GM23338 (cell line): Measurements from ENCODE around the gene HSDL2. TPM values are rescaled to one million over a fixed set of nuclear protein-coding genes. Genes with fewer than 3 reads are reported as not detected.

Source experiments
- ATAC-seq: fragments of 200-7000 bp; cut with Tn5 transposase; 3 replicates; pipeline ENCODE4 v1.9.1; 2020
- DNase-seq: peaks from one replicate; pipeline ENCODE4 v3.0.0-alpha.2; 2015; ENCODE audit warnings: low spot score
- H2AFZ ChIP-seq: fragments of 200-600 bp; sonication (generic); 2 replicates; pipeline ENCODE4 v1.8.0; 2016; ENCODE audit warnings: antibody characterized with exemption, mild to moderate bottlenecking, moderate library complexity
- H3F3A ChIP-seq: fragments of 200-600 bp; sonication (generic); replicated peaks from 2 replicates; pipeline ENCODE4 v1.8.0; 2017; ENCODE audit warnings: antibody characterized with exemption, mixed run types, low read depth
- H3K27ac ChIP-seq: fragments of 200-600 bp; sonication (generic); 2 replicates; pipeline ENCODE4 v1.6.1; 2016; ENCODE audit warnings: low read depth
- H3K27me3 ChIP-seq: fragments of 200-600 bp; sonication (generic); 2 replicates; pipeline ENCODE4 v1.8.0; 2016; ENCODE audit warnings: mild to moderate bottlenecking, mixed run types, moderate library complexity; ENCODE audit not compliant: insufficient read depth
- H3K36me3 ChIP-seq: fragments of 200-600 bp; sonication (generic); 2 replicates; pipeline ENCODE4 v1.8.0; 2016; ENCODE audit warnings: mild to moderate bottlenecking; ENCODE audit not compliant: insufficient read depth
- H3K4me1 ChIP-seq: fragments of 200-600 bp; sonication (generic); 2 replicates; pipeline ENCODE4 v1.8.0; 2016; ENCODE audit warnings: mild to moderate bottlenecking, moderate library complexity; ENCODE audit not compliant: insufficient read depth
- H3K4me2 ChIP-seq: fragments of 200-600 bp; sonication (generic); 2 replicates; pipeline ENCODE4 v1.7.1; 2017; ENCODE audit warnings: mixed run types
- H3K4me3 ChIP-seq: fragments of 200-600 bp; sonication (generic); 2 replicates; pipeline ENCODE4 v1.6.1; 2016; ENCODE audit warnings: mixed run types
- H3K79me2 ChIP-seq: fragments of 200-600 bp; sonication (generic); replicated peaks from 2 replicates; pipeline ENCODE4 v1.8.0; 2017; ENCODE audit warnings: mild to moderate bottlenecking; ENCODE audit not compliant: insufficient read depth
- H3K9me2 ChIP-seq: fragments of 200-600 bp; sonication (generic); 2 replicates; pipeline ENCODE4 v1.8.0; 2017; ENCODE audit not compliant: insufficient read depth
- H4K20me1 ChIP-seq: fragments of 200-600 bp; sonication (generic); replicated peaks from 2 replicates; pipeline ENCODE4 v1.8.0; 2017; ENCODE audit warnings: mild to moderate bottlenecking; ENCODE audit not compliant: insufficient read depth
- H3K27ac Mint-ChIP-seq: 2 replicates; pipeline ENCODE4 v1.8.0; 2020; ENCODE audit warnings: inconsistent platforms, mild to moderate bottlenecking, moderate library complexity, mixed read lengths
- H3K27me3 Mint-ChIP-seq: 3 replicates; pipeline ENCODE4 v1.8.0; 2022; ENCODE audit warnings: low read depth, mild to moderate bottlenecking, moderate library complexity, mixed read lengths, inconsistent platforms; ENCODE audit not compliant: insufficient read depth, poor library complexity
- H3K36me3 Mint-ChIP-seq: 3 replicates; pipeline ENCODE4 v1.8.0; 2021; ENCODE audit warnings: low read depth, mild to moderate bottlenecking, inconsistent platforms, moderate library complexity, mixed read lengths
- H3K4me1 Mint-ChIP-seq: 3 replicates; pipeline ENCODE4 v1.8.0; 2020; ENCODE audit warnings: mild to moderate bottlenecking, inconsistent platforms, mixed read lengths
- H3K4me3 Mint-ChIP-seq: 3 replicates; pipeline ENCODE4 v1.8.0; 2021; ENCODE audit warnings: moderate library complexity, mild to moderate bottlenecking, inconsistent platforms, mixed read lengths
- H3K9me3 Mint-ChIP-seq: 3 replicates; pipeline ENCODE4 v1.8.0; 2020; ENCODE audit warnings: moderate library complexity, mild to moderate bottlenecking, inconsistent platforms, mixed read lengths
- CREB1 ChIP-seq: fragments of 250-450 bp; sonication (Bioruptor Pico); IDR thresholded peaks from 2 replicates; pipeline ENCODE4 v1.5.0; 2020; ENCODE audit warnings: low read depth, mild to moderate bottlenecking, moderate library complexity
- ETS1 ChIP-seq: IDR thresholded peaks from 2 replicates; pipeline ENCODE4 v1.6.1; 2016; ENCODE audit warnings: antibody characterized with exemption
- EZH2phosphoT487 ChIP-seq: fragments of 200-600 bp; sonication (generic); IDR thresholded peaks from one replicate; pipeline ENCODE4 v1.8.1; 2018; ENCODE audit warnings: antibody characterized with exemption; ENCODE audit not compliant: unreplicated experiment
- JUNB ChIP-seq: IDR thresholded peaks from one replicate; pipeline ENCODE4 v1.6.1; 2016; ENCODE audit warnings: antibody characterized with exemption; ENCODE audit not compliant: unreplicated experiment
- POLR2AphosphoS5 ChIP-seq: IDR thresholded peaks from 2 replicates; pipeline ENCODE4 v1.6.1; 2016; ENCODE audit warnings: antibody characterized with exemption, low read depth
- REST ChIP-seq: IDR thresholded peaks from one replicate; pipeline ENCODE4 v1.6.1; 2018; ENCODE audit warnings: antibody characterized with exemption; ENCODE audit not compliant: unreplicated experiment
- ZNF114 ChIP-seq: fragments of 250-450 bp; sonication (Bioruptor Pico); IDR thresholded peaks from 2 replicates; pipeline ENCODE4 v1.5.0; 2020; ENCODE audit warnings: mild to moderate bottlenecking, moderate library complexity
- polyA plus RNA-seq: library from polyadenylated mRNA; unstranded; fragments of >200 nt; fragmentation: Nextera tagmentation; extraction: Ambion mirVana; gene quantifications from 2 replicates; pipeline ENCODE4 v1.2.1, GENCODE V29; 2016
- total RNA-seq: library from RNA; depleted of rRNA; stranded (reverse); fragments of >200 nt; shearing (Covaris generic); gene quantifications from 2 replicates; pipeline ENCODE4 v1.2.3, GENCODE V29; 2014

HSDL2 gene
- total and polyA plus RNA-seq, 2 experiments from 2014 or later: 11.4 to 15.3 TPM

GRCh38 chr9:112382501-112383364 is 2.8 kb downstream of the HSDL2 start:
- Mint-ChIP-seq H3K36me3 (no peaks in the 10 kb centered on the region), H3K4me3 (no peak overlapping the region), H3K27ac (no peak overlapping the region), H3K27me3 (peaks cover 10% of the 10 kb centered on the region), H3K4me1 (peaks cover 20% of the 10 kb centered on the region), H3K9me3 (no peaks in the 10 kb centered on the region)
- H3K36me3 ChIP-seq: no peaks in the 10 kb centered on the region
- DNase-seq (no peak), ATAC-seq (no peak)
- H3K4me3 ChIP-seq: no peak overlapping the region
- no peak overlapping the region for H3K27ac ChIP-seq
- no peak overlapping the region for H3K4me2 ChIP-seq
- peaks cover 10% of the 10 kb centered on the region for H3F3A ChIP-seq
- H2AFZ ChIP-seq: no peak overlapping the region
- H3K9me2 ChIP-seq: no peaks in the 10 kb centered on the region
- no peak for TF ChIP-seq REST
- no peak for TF ChIP-seq JUNB
- TF ChIP-seq POLR2AphosphoS5: no peak
- no peak for TF ChIP-seq EZH2phosphoT487
- TF ChIP-seq ETS1: no peak
- no peak for TF ChIP-seq CREB1 (CRISPR knock-in tag)
- no peak for TF ChIP-seq ZNF114 (CRISPR knock-in tag)
- H3K79me2 ChIP-seq: peaks cover 27% of the 10 kb centered on the region
- H4K20me1 ChIP-seq: peaks cover 3% of the 10 kb centered on the region; the same call in 1 of the 2 replicates
- H3K27me3 ChIP-seq: no peaks in the 10 kb centered on the region
- peaks cover 9% of the 10 kb centered on the region for H3K4me1 ChIP-seq

- no peaks in the 10 kb centered on the region; the same call in 1 of the 2 replicates for H3K4me1 ChIP-seq
- Mint-ChIP-seq H3K36me3 (no peaks in the 10 kb centered on the region; the same call in 2 of the 3 replicates), H3K4me3 (no peak overlapping the region), H3K27ac (0 out of 2 replicates have a peak overlapping the region, but pooled peaks have one; percentile 54), H3K9me3 (no peaks in the 10 kb centered on the region), H3K4me1 (peaks cover 8% of the 10 kb centered on the region), H3K27me3 (peaks cover 5% of the 10 kb centered on the region)
- H3K4me3 ChIP-seq: no peak overlapping the region
- peaks cover 3% of the 10 kb centered on the region; the same call in 1 of the 2 replicates for H4K20me1 ChIP-seq
- H3K36me3 ChIP-seq: no peaks in the 10 kb centered on the region
- no peak overlapping the region for H2AFZ ChIP-seq
- H3F3A ChIP-seq: peaks cover 7% of the 10 kb centered on the region
- H3K27me3 ChIP-seq: no peaks in the 10 kb centered on the region
- H3K79me2 ChIP-seq: peaks cover 27% of the 10 kb centered on the region
- DNase-seq (no peak), ATAC-seq (no peak)
- no peaks in the 10 kb centered on the region for H3K9me2 ChIP-seq
- H3K4me2 ChIP-seq: no peak overlapping the region
- no peak overlapping the region for H3K27ac ChIP-seq
- TF ChIP-seq POLR2AphosphoS5 (no peak), REST (no peak)
Observed at GRCh38 chr9:112384219-112384618, 4.3 kb downstream of the HSDL2 start.
